Spinal cord (tissue), 10 donors: ENCODE data around the gene CTNNA3. TPM values are rescaled to one million over a fixed set of nuclear protein-coding genes. Genes with fewer than 3 reads are reported as not detected.
A peak's percentile ranks its signal among the peaks of the same experiment; 100 is the strongest.

Experiments
- DNase-seq, 6 donors: peaks; one replicate each; pipeline versions ENCODE4 v3.0.0 to v3.0.0-alpha.2; 2013 to 2015; ENCODE audit warnings: low spot score in 6 of 6, low read depth in 4 of 6
- H3K27ac ChIP-seq: one replicate; pipeline ENCODE4 v1.5.1; 2013; ENCODE audit warnings: low read depth, low read length, control low read depth
- H3K27me3 ChIP-seq: one replicate; pipeline ENCODE4 v1.6.1; 2013; ENCODE audit warnings: low read length; ENCODE audit not compliant: control insufficient read depth, insufficient read depth
- H3K36me3 ChIP-seq: one replicate; pipeline ENCODE4 v1.6.1; 2013; ENCODE audit warnings: low read length; ENCODE audit not compliant: control insufficient read depth, insufficient read depth
- H3K4me1 ChIP-seq: one replicate; pipeline ENCODE4 v1.6.1; 2013; ENCODE audit warnings: low read length; ENCODE audit not compliant: control insufficient read depth, insufficient read depth
- H3K4me3 ChIP-seq: one replicate; pipeline ENCODE4 v1.5.1; 2013; ENCODE audit warnings: low read depth, low read length, control low read depth
- H3K9me3 ChIP-seq: one replicate; pipeline ENCODE4 v1.6.1; 2013; ENCODE audit warnings: low read length; ENCODE audit not compliant: control insufficient read depth, insufficient read depth
- WGBS: methylation state at CpG from one replicate; pipeline ENCODE4 v1.1.5; 2013; ENCODE audit warnings: missing lambda C conversion rate; ENCODE audit not compliant: insufficient coverage; 5-methylcytosine and 5-hydroxymethylcytosine counted together
- polyA plus RNA-seq, 2 donors: library from polyadenylated mRNA; unstranded; fragments of 120-200 nt; gene quantifications; one replicate each; pipeline ENCODE4 v1.2.1, GENCODE V29; 2013; ENCODE audit not compliant: insufficient read length in 2 of 2
- total RNA-seq, 2 donors: library from RNA; depleted of rRNA in 1 of 2; stranded (reverse); fragments of 120-200 nt in 1 of 2; fragments of >200 nt in 1 of 2; gene quantifications; one replicate each; pipeline versions ENCODE4 v1.2.3 to v1.2.4, GENCODE V29; 2013 to 2014
- donor health status: healthy.

Gene CTNNA3
- total and polyA plus RNA-seq, 4 donors, result 15.3 to 63.5 (median 41.0) TPM

GRCh38 chr10:67506083-67506756, 189.8 kb downstream of the CTNNA3 start:
- H3K9me3 ChIP-seq, result no peaks in the 10 kb centered on the region
- no peaks in the 10 kb centered on the region for H3K4me1 ChIP-seq
- no peaks in the 10 kb centered on the region for H3K27me3 ChIP-seq
- H3K36me3 ChIP-seq, result no peaks in the 10 kb centered on the region
- WGBS, result 83% methylated on average over 1 of the region's 2 CpGs
- DNase-seq, result peak in 1 of 6 donors; percentile 59
- no peak overlapping the region for H3K27ac ChIP-seq
- no peak overlapping the region for H3K4me3 ChIP-seq

- Histone ChIP-seq H3K27me3 (no peaks in the 10 kb centered on the region), H3K27ac (no peak overlapping the region), H3K36me3 (no peaks in the 10 kb centered on the region), H3K4me3 (no peak overlapping the region), H3K4me1 (no peaks in the 10 kb centered on the region), H3K9me3 (no peaks in the 10 kb centered on the region)
- DNase-seq, result peak in 1 of 6 donors; percentile 36
- no CpG with 5 or more reads among the region's 2 CpGs for WGBS
These were observed 203.5 kb downstream of the CTNNA3 start for GRCh38 chr10:67492317-67493019.

GRCh38 chr10:67487906-67488619, 207.9 kb downstream of the CTNNA3 start:
- H3K27me3 ChIP-seq, result no peaks in the 10 kb centered on the region
- H3K4me1 ChIP-seq, result no peaks in the 10 kb centered on the region
- no peak overlapping the region for H3K27ac ChIP-seq
- no peaks in the 10 kb centered on the region for H3K9me3 ChIP-seq
- WGBS, result 92% methylated on average over 5 of the region's 6 CpGs
- no peak for DNase-seq
- H3K4me3 ChIP-seq, result no peak overlapping the region
- no peaks in the 10 kb centered on the region for H3K36me3 ChIP-seq

DNA sequence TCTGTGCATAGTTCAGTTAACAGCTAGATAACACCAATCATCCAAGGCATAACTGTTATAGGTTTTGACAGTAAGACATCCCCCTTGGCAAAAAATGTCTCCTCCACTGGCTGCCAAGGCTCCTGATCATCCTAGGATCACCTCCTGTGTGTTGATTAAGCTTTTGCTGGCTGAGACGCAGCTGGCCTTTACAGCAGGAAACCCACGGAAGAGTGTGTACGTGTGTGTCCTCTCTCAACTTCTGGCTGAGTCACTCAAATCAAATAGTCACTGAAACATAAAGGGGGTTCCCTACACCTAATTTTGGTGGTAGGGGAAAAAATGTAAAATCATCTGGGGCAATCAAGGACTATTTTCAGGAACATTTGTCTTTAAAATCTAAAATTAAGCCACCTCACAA, 208.8 kb downstream of the CTNNA3 start:
- H3K4me1 ChIP-seq, result no peaks in the 10 kb centered on the region
- H3K27me3 ChIP-seq, result no peaks in the 10 kb centered on the region
- peak in 1 of 6 donors; percentile 22 for DNase-seq
- no peaks in the 10 kb centered on the region for H3K9me3 ChIP-seq
- no peak overlapping the region for H3K27ac ChIP-seq
- no peaks in the 10 kb centered on the region for H3K36me3 ChIP-seq
- no peak overlapping the region for H3K4me3 ChIP-seq
- 88% methylated on average over 1 of the region's 3 CpGs for WGBS

GRCh38 chr10:67477868-67478267, 218.1 kb downstream of the CTNNA3 start:
- WGBS, result no CpG with 5 or more reads among the region's 1 CpG
- no peaks in the 10 kb centered on the region for H3K36me3 ChIP-seq
- H3K4me1 ChIP-seq, result no peaks in the 10 kb centered on the region
- H3K27ac ChIP-seq, result no peak overlapping the region
- H3K27me3 ChIP-seq, result no peaks in the 10 kb centered on the region
- peaks cover 2% of the 10 kb centered on the region for H3K9me3 ChIP-seq
- no peak overlapping the region for H3K4me3 ChIP-seq
- no peak for DNase-seq

DNA sequence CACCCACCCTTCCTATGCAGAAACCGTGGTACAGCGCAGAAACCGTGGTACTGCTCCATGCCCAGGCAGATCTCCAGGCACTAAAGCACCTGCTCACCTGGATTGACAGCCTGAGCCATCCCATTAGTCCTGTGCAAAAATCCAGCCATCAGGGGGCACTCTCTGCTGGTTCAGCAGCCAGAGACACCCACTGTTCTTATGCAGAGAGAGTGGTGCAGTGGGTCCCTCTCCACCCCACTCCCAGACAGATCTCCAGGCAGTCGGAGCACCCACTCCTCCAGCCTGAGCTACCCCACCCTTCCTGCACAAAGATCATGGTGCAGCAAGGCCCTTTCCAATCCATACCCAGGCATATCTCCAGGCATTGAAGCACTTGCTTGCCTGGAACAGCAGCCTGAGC, 219.8 kb downstream of the CTNNA3 start:
- Histone ChIP-seq H3K36me3 (no peaks in the 10 kb centered on the region), H3K27me3 (no peaks in the 10 kb centered on the region), H3K4me1 (no peaks in the 10 kb centered on the region), H3K4me3 (no peak overlapping the region), H3K9me3 (peaks cover 2% of the 10 kb centered on the region), H3K27ac (no peak overlapping the region)
- 93% methylated on average over 4 of the region's 4 CpGs for WGBS
- no peak for DNase-seq

GRCh38 chr10:67473850-67474633, 222.0 kb downstream of the CTNNA3 start:
- WGBS, result 100% methylated on average over 2 of the region's 3 CpGs
- no peak overlapping the region for H3K4me3 ChIP-seq
- peak in 1 of 6 donors; percentile 4 for DNase-seq

GRCh38 chr10:67471022-67471421, 225.0 kb downstream of the CTNNA3 start:
- no peak overlapping the region for H3K4me3 ChIP-seq
- H3K4me1 ChIP-seq, result no peaks in the 10 kb centered on the region
- peak overlapping the region; percentile 6 for H3K27ac ChIP-seq
- H3K27me3 ChIP-seq, result no peaks in the 10 kb centered on the region
- no peaks in the 10 kb centered on the region for H3K36me3 ChIP-seq
- DNase-seq, result no peak
- H3K9me3 ChIP-seq, result no peaks in the 10 kb centered on the region
- 86% methylated on average over 2 of the region's 3 CpGs for whole genome bisulfite sequencing

More at GRCh38 chr10:67473850-67474633, 222.0 kb downstream of the CTNNA3 start:
- no peaks in the 10 kb centered on the region for H3K36me3 ChIP-seq
- no peaks in the 10 kb centered on the region for H3K27me3 ChIP-seq
- no peaks in the 10 kb centered on the region for H3K9me3 ChIP-seq
- H3K4me1 ChIP-seq, result no peaks in the 10 kb centered on the region
- no peak overlapping the region for H3K27ac ChIP-seq

DNA sequence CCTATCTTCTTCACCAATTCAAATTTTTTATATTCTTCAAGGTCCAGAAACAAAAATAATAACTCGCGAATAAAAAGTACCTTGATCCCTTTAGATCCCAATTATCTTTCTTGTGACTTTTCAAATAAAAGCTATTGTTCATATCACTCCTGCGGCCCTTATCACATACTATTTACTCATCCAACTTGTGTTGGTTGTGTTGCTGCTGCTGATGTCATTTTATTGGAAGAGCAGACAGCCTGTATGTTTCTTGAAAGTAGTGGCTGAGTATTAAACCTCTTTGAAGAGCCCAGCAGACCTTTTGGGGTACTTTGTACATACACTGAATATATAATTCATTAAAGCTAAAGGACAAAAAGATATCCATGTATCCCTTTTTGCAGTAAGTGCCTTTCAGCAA, 231.7 kb downstream of the CTNNA3 start:
- Histone ChIP-seq H3K4me3 (no peak overlapping the region), H3K4me1 (no peaks in the 10 kb centered on the region), H3K27me3 (no peaks in the 10 kb centered on the region), H3K9me3 (no peaks in the 10 kb centered on the region), H3K27ac (no peak overlapping the region), H3K36me3 (no peaks in the 10 kb centered on the region)
- WGBS, result no CpG with 5 or more reads among the region's 3 CpGs
- DNase-seq, result no peak
